Effector CD4-positive, alpha-beta T cell (primary cell): ENCODE results near the gene EIF1B.
"Not testable (repeated sequence)": the region's sequence is repeated elsewhere in the genome, so short reads cannot be mapped to it uniquely, and the experiment has no call there.

Experiments
- DNase-seq: peaks from one replicate; pipeline ENCODE4 v3.0.0-alpha.2; 2020
- total RNA-seq: gene quantifications from one replicate; lab custom pipeline; 2026; lab: John Stamatoyannopoulos, UW

Gene EIF1B
- 33.2 reads per million, percentile 59 among the genes with 10 or more reads in this experiment for total RNA-seq

GRCh38 chr3:40309418-40309924 is at the start of gene EIF1B:
Gene EIF1B, plus strand, starts transcription at chr3:40309707. Its CDS starts 235 bp downstream, at chr3:40309942.
- peak; percentile 99 for DNase-seq

DNA sequence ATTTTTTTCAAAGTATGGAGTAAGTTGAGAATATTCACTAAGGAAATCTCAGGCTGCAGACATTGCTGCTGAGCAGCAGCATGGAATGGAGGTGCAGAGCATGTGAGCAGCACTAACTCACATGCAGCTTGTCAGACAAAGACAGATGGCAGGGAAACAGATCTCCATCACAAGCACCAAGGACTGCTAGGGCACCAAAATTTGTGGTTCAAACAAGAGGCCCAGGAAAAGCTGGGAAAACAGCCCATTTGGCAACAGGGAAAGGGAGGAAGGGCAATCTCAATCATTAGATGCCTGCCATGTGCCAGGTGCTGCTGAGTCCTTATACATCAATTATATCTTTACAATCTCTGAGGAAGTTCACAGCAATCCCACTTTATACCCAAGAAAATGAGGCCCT is 47.2 kb upstream of the EIF1B start:
- DNase-seq = no peak

- no peak for DNase-seq
Measured at GRCh38 chr3:40264451-40264850, 45.1 kb upstream of the EIF1B start.

DNA sequence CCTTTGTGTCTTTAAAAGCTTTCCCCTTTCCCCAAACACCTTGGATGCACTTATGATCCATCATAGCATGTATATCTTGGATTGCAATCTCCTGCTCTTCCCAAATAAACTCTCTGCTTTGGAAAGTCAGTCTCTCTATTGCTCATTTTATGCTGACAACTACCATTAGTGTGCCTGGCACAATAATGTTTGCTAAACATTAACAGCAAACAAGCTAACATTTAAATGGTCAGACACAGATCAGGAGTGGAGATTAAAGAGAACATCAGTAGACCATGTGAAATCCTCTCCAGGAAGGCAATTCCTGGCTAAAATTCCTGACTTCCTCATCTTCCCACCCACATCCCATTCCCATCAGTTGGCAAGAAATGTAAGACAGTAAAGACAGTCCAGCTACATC is 44.3 kb upstream of the EIF1B start:
- no peak for DNase-seq

- no peak for DNase-seq
Measured at GRCh38 chr3:40267937-40268724, 41.4 kb upstream of the EIF1B start.

DNA sequence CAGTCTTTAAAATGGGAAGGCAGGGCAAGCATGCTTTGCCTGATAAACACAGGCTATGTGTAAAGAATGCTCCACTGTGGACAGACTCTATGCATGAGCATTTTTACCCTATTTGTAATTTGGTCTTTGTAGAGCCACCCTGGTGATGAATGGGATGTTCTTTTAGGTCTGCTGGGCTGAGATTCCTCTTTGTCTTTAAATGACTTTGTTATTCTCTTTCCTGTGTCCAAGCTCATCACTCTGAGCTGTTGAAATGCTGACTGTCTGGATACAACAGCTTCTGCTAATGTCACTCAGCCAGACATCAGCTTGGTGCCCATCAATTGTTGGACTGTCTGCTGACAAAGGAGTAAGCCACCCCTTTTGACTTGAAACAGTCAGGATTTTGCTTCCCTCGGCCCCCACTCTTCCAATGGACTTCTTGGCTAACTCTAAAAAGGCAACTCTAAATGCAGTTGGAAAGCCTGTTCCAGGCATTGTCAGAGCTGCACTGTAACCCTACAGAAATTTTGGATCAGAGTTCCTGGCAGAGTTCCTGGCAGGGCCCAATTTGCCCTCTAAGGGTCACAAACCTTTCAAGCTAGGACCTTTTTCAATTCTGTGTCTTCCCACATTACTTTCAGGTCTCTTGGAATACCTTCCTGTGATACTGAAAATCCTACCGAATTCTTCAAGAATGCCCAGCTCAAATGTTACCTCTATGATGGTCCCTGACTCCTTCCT is 40.5 kb upstream of the EIF1B start:
- no peak for DNase-seq

DNA sequence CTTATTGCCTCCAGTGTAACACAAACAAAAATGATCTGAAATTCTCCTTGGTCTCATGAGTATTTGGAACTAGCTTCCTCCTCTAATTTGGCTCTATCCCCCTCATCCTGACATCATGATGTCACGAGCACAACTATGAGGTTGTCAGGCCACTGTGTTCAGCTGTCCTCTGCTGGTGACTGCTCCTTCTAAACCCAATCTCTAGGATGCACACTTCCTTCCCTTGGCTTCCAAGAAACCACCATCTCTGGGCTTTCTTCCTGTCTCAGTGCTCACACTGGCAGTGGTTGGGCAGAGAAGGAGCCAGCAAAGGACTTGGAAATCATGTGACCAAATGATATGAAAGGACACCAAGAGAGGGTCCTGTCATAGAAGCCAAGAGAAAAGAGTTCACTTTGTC is 30.7 kb upstream of the EIF1B start:
- DNase-seq = no peak

- DNase-seq = no peak
Measured at GRCh38 chr3:40281995-40282394, 27.5 kb upstream of the EIF1B start.

- DNase-seq = not testable (repeated sequence)
Measured at GRCh38 chr3:40283057-40283456, 26.4 kb upstream of the EIF1B start.

DNA sequence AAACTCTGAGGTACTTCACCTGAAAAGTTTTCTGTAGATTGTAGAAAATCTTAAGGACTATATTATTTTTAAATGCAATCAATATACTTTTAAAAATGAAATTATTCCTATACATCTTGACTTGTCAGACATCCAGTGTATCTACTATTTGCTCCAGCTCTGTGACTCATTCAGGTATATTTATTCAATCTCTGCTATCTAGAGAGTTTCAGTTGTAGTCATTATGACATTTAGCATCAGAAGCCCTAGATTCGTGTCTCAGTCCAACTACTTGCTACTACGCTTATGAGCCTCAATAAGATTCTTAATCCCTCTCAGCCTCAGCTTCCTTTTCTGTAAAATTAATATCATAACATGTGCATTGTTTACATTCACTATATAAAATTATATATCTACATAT is 22.3 kb upstream of the EIF1B start:
- no peak for DNase-seq

- no peak for DNase-seq
Measured at GRCh38 chr3:40290396-40290795, 19.1 kb upstream of the EIF1B start.

- DNase-seq = no peak
Measured at GRCh38 chr3:40291471-40291870, 18.0 kb upstream of the EIF1B start.

DNA sequence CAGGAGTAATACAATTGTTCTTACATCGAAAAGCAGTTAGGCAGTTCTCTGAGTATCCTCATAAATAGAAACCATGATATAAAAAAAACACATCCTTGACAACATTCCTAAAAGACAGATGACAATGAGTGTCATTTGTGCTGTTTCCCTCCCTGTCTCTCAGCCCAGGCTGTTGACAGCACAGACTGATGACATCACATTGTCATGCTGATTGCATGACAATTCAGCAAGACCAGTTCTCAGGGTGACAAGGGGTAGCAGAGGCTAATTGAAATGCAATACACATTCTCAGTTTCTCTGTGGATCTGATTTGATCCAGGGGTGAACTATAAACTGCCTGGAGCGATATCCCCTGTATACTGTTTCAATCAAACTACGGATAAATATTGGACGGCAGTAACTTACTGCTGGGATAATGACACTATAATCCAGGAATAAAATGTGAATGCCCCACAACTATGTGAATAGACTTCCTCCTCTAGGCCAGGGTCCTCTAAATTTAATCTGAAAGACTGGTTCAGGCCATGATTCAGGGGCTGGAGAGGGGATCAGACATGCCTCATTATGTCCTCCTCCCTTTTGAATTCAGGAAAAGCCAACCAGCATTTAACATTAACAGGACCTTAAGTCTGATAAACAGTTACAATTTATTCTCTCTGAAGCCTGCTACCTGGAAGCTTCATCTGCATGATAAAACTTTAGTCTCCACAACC is 16.7 kb upstream of the EIF1B start:
- no peak for DNase-seq

GRCh38 chr3:40294434-40294833 is 15.1 kb upstream of the EIF1B start:
- DNase-seq = no peak

GRCh38 chr3:40298075-40298474 is 11.4 kb upstream of the EIF1B start:
- no peak for DNase-seq

DNA sequence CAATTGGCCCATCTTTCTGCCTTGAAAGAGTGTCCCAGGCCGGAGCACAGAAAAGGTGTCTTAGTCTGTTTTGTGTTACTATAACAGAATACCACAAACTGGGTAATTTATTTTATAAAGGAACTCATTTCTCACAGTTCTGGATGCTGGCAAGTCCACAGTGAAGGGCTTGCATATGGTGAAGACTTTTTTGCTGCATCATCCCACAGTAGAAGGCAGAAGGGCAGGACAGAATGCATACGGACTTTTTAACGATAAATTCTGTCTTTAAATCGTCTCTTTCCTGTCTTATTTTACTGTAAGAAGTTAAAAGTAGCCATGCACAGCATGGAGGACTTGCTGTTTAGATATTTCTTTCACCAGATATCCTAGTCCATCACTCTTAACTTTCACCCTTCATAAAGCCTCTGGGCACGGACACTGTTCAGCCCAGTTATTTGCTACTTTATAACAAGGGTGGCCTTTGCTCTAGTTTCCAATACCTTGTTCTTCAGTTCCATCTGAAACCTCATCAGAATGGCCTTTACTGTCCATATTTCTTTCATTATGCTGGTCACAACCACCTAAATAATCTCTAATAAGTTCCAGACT is 10.3 kb upstream of the EIF1B start:
- no peak for DNase-seq

GRCh38 chr3:40299721-40300335 is 9.7 kb upstream of the EIF1B start:
- DNase-seq = no peak

GRCh38 chr3:40302784-40303183 is 6.7 kb upstream of the EIF1B start:
- DNase-seq = no peak

DNA sequence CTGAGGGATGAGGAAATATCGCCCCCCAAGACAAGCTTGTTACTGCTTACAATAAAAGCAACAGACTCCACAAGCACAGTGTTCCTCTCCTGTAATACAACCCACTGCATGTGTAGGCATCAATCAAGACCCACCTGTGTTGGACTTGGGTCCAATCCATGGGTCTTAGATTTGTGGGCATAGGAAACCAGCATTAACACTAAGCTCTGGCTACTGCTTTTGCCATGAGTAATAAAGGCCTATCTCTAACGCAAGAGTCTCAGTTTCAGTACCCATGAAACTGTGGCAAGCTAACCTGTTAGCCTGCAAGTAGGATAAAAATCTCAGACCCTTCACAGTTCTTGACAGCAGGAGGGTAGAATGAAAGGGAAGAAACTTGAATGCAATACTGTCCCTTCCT is 5.2 kb upstream of the EIF1B start:
- DNase-seq = no peak

- DNase-seq = no peak
Measured at GRCh38 chr3:40306336-40306735, 3.2 kb upstream of the EIF1B start.

DNA sequence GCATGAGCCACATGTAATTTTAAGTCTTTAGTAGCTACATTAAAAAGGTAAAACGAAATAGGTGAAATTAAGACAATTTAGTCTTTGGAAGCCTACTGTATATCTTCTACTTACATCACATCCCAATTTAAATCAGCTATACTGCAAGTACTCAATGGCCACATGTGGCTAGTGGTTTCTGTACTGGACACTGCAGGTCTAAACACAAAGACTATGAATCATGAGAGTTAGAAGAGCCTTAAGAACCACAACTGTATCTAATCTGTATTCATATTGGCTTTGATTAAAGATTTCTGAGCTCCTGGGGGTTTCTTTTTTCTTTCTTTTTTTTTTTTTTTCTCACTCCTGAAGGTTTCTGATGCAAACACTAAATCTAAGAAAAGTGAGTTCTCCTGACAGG is 2.3 kb upstream of the EIF1B start:
- no peak for DNase-seq

- no peak for DNase-seq
Measured at GRCh38 chr3:40308725-40309417, 636 bp upstream of the EIF1B start.
